ENCODE results near the gene SLC18A3.

The SLC18A3 gene

DNA sequence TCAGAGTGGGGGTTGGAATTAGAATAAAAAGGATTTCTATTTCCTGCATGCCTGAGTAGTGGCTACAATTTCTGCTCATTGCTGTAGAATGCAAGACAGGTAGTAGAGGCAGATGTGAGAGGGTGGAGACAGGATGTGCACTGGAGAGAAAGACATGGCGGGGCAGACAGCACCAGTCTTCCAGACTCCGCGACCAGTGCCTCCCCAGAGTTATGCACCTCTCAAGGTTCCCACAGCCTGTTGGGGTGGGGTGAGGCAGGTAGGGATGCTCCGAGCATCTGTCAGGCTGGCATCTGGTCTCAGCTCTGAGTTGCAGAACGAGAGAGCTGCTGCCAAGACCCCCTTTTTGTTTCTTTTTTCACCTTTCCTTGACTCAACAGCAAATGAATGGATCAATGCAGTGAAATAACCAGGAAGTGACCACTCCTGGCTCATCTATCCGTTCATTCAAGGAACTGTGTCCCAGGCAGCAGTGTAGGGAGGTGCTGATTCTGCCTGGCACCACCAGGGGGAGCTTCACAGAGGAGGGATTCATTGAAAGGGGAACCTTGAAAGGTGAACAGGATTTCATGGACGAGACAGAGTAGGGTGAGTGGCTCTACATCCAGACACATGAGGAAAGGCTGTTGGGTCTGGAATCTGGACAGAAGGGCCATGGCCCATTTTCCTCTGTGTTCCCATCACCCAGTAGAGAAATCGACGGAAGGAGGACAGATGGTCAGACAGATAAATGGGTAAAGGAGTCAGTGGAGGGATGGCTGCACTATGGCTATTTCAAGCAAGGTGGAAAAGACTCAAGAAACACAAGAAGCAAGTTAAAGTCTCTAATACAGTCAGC lies 17.2 kb upstream of the SLC18A3 start:
- H3K27me3 ChIP-seq (ENCODE audit: control insufficient read depth, insufficient read depth, low read length): no peaks in the 10 kb centered on the region
- H3K9me3 ChIP-seq (ENCODE audit: control insufficient read depth, low read length): no peaks in the 10 kb centered on the region
- H3K9ac ChIP-seq: no peak overlapping the region
- H3K4me1 ChIP-seq: no peaks in the 10 kb centered on the region
- no peaks in the 10 kb centered on the region for H3K36me3 ChIP-seq (ENCODE audit: control insufficient read depth, insufficient read depth, low read length)
- H3K79me2 ChIP-seq: no peaks in the 10 kb centered on the region
- TF ChIP-seq CTCF (IDR thresholded peaks at IDR 0.05): peak; percentile 93
- H3K27ac ChIP-seq: no peak overlapping the region
- H3K4me2 ChIP-seq (ENCODE audit: low read length): no peak overlapping the region
- H2AFZ ChIP-seq: peak overlapping the region; percentile 52
- H3K4me3 ChIP-seq (ENCODE audit: low read depth, low read length): no peak overlapping the region

DNA sequence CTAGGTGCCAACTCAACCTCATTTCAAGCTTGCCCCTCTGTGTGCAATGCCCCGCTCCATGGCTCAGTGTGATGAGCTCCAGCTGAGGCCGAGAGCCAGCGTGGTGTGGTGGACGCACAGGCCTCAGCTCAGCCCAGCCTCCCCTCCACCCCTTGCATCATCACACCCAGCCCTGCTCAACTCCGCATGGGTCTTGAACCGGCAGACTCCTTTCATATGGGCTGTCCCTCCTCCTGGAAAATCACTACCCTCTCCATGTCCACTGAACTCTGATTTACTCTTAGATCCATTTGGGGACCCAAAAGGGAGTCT lies 16.6 kb upstream of the SLC18A3 start:
- no peak for TF ChIP-seq CTCF (IDR thresholded peaks at IDR 0.05)
- H3K9me3 ChIP-seq (ENCODE audit: control insufficient read depth, low read length): no peaks in the 10 kb centered on the region

DNA sequence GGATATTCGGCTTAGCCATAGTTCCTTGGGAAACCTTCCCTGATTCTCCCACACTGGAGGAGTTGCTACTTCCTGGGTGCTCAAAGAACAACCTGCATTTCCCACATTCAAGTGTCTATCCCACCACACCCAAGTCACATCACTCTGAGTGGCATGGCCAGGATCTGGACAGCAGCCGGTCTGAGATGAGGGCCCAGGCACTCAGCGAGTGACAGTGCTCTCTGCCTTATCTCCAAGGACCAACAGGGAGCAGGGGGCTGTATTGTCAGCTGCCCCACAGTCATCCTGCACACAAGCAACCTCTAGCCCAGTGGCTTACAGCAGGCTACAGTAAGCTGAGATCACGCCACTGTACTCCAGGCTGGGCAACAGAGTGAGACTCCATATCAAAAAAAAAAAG lies 16.1 kb upstream of the SLC18A3 start:
- no peak overlapping the region for H3K4me3 ChIP-seq (ENCODE audit: low read depth, low read length)
- no peak overlapping the region for H2AFZ ChIP-seq
- no peaks in the 10 kb centered on the region for H3K4me1 ChIP-seq
- no peaks in the 10 kb centered on the region for H3K79me2 ChIP-seq
- H3K9ac ChIP-seq: no peak overlapping the region
- H3K27ac ChIP-seq: no peak overlapping the region
- H3K9me3 ChIP-seq (ENCODE audit: control insufficient read depth, low read length): no peaks in the 10 kb centered on the region
- H3K36me3 ChIP-seq (ENCODE audit: control insufficient read depth, insufficient read depth, low read length): no peaks in the 10 kb centered on the region
- TF ChIP-seq CTCF (IDR thresholded peaks at IDR 0.05): no peak
- H3K27me3 ChIP-seq (ENCODE audit: control insufficient read depth, insufficient read depth, low read length): no peaks in the 10 kb centered on the region
- H3K4me2 ChIP-seq (ENCODE audit: low read length): no peak overlapping the region

More for the DNA sequence above, 16.6 kb upstream of the SLC18A3 start:
- Histone ChIP-seq H3K9ac (no peak overlapping the region), H3K4me3 (ENCODE audit: low read depth, low read length) (no peak overlapping the region), H3K27me3 (ENCODE audit: control insufficient read depth, insufficient read depth, low read length) (no peaks in the 10 kb centered on the region), H3K4me1 (no peaks in the 10 kb centered on the region), H2AFZ (no peak overlapping the region), H3K79me2 (no peaks in the 10 kb centered on the region), H3K27ac (no peak overlapping the region), H3K36me3 (ENCODE audit: control insufficient read depth, insufficient read depth, low read length) (no peaks in the 10 kb centered on the region), H3K4me2 (ENCODE audit: low read length) (no peak overlapping the region)

DNA sequence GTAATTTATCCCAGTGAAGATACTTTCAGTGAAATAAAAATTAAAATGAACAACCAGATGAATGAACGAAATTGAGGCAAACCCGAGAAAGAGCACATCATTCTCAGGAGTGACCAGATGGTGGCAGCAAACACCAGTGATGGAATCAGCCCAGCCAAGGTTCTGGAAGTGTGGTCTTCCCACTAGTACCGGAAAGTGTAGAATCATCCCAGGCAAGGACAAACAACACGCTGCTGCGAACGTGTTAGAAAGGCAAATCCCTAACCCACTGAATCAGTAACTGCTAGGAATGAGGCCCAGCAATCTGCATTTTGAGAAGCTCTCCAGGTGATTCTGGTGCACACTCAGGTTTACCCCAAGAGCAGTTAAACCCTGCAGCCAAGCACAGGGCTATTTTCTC lies 15.5 kb upstream of the SLC18A3 start:
- no peaks in the 10 kb centered on the region for H3K4me1 ChIP-seq
- H3K79me2 ChIP-seq: no peaks in the 10 kb centered on the region
- no peak overlapping the region for H3K4me3 ChIP-seq (ENCODE audit: low read depth, low read length)
- no peaks in the 10 kb centered on the region for H3K36me3 ChIP-seq (ENCODE audit: control insufficient read depth, insufficient read depth, low read length)
- no peaks in the 10 kb centered on the region for H3K27me3 ChIP-seq (ENCODE audit: control insufficient read depth, insufficient read depth, low read length)
- no peak overlapping the region for H3K9ac ChIP-seq
- no peak overlapping the region for H2AFZ ChIP-seq
- H3K9me3 ChIP-seq (ENCODE audit: control insufficient read depth, low read length): no peaks in the 10 kb centered on the region
- no peak overlapping the region for H3K27ac ChIP-seq
- peak; percentile 87 for TF ChIP-seq CTCF (IDR thresholded peaks at IDR 0.05)
- H3K4me2 ChIP-seq (ENCODE audit: low read length): no peak overlapping the region
